GM21381 (cell line): ENCODE results near the gene ZNF423.
"Not testable (repeated sequence)": the region's sequence is repeated elsewhere in the genome, so short reads cannot be mapped to it uniquely, and the experiment has no call there.

Source experiments
- ATAC-seq: cut with Tn5 transposase; IDR thresholded peaks from one replicate; pipeline ENCODE4 v1.9.1; 2021; ENCODE audit warnings: mild to moderate bottlenecking, moderate library complexity; ENCODE audit not compliant: unreplicated experiment

Gene ZNF423

DNA sequence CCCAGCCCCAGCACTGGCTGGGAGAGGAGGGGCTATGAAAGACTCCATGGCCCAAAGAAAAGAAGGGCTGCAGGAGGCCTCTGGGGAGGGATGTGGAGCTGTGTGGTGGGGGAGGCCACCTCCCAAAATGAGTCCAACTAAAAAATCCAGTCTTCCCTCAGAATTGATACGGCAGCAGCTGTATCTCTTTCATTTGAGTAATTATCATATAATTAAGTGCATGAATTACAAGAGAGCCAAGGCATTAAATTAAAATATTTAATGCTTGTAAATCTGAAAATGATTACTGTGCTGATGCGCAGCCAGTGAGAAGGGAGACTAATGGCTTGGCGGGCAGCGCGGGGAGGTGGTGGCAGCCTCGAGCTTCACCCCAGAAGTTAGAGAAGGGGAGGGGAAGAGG is 289.5 kb downstream of the ZNF423 start:
- ATAC-seq, result no peak

DNA sequence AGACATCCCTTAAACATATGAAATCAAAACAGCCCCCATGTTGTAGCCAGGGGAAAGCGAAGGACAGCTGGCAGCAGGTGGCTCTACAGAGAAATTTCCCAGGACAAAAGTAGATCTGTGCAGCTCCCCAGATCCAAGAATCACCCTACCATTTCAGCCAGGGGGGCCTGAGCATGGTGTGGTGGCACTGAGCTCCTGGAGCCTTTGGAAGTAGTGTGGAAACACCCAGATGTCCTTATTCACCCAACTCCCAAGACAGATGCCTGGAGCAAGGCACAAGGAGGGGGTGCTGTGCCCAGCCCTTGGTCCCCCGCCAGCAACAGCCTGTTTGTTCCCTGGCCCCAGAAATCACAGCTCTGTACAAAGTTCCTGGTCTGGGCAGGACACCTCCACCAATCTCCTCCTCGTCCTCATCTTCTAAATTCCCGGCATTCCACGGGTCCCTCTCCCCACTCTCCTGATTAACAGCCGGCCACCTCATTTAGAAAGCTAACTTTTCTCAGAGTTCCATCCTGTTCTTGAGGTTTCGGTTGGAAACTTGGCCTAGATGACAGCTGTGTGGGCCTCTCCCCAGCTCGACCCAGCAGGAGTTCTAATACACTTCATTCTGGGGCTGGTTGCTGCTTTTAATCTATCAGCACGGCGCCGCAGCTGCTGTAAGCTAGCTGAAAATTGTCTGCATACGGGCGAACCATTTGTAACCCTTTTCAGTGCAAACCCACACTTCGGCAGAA is 291.2 kb downstream of the ZNF423 start:
- no peak for ATAC-seq

DNA sequence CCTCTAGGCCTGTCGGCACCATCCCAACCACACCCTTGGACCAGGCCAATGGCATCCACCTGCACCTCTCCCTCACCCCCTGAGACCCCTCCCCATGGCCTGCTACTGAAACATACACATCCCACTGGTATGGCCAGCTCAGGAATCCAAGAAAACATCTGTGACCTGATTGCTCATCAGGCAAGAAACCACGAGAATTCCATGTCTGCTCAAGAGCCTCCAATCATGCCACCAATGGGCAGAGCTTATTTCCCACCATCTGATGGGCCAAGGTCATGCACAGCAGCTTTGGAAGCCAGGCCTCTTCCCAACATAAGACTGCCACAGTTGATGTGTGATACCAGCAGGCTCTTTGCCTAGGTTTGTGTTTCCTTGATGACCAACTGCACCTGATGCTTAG is 292.2 kb downstream of the ZNF423 start:
- ATAC-seq, result no peak

DNA sequence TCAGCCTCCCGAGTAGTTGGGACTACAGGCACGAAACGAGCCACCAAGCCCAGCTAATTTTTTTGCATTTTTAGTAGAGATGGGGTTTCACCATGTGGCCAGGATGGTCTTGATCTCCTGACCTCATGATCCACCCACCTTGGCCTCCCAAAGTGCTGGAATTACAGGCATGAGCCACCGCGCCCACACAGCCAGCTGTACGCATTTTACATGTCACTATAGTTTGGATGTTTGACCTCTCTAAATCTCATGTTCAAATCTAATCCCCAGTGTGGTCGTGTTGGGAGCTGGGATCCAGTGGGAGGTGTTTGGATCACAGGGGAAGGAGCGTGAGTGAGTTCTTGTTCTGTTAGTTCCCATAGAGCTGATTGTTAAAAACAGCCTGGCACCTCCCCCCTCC is 293.0 kb downstream of the ZNF423 start:
- not testable (repeated sequence) for ATAC-seq

DNA sequence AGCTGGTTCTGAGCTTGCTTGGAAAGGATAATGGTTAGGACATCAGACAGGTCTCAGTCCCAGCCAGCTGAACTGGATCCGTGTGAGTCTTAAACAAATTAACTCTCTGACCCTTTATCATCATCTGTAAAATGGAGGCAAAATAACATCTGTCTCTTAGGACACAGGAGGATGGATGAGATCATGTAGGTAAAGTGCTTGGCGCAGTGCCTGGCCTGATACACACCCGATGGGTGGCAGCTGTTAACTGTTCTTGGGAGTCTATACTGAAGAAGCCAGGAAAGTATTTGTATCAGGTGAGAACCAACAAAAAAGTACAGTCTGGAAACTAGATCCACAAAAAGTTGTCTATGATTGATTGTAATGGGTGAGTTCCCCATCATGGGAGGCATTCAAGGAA is 293.7 kb downstream of the ZNF423 start:
- no peak for ATAC-seq

DNA sequence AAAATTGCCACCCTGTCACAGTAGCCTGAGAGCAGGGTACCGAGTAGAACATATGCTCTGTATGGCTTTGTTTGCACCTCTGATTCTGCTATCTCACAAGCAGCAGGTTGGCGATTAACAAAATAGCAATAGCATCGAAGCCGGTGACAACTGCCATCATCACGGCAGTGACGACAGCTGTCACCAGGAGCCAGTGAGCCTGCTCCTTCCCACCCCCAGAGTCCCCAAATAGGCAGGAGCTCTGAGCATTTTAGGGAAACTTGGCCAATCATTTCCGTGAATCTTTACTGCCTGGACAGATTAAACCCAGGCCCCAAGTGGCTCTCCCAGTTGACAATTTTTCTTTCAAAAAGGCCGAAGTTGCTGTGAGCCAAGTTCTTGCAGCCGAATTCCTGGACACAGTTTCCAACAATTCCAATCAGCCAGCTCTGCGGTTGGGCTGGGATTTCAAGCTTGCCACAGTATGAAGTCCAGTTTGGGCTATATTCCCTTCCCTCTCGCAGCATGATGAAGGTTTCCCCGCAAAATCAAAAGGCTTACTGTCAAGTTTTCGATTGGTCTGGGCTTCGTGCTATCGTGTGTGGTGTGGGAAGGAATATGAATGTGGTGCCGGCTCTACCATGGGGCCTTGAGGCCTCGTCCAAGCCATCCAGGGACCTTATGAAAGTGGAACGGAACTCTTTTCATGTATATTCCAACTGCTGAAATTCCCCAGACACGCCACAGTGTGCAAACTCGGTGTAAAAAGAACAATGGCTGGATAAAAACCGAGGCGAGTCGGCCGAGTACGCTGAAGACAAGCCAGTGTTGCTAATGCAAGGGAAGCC is 295.7 kb downstream of the ZNF423 start:
- ATAC-seq, result no peak

DNA sequence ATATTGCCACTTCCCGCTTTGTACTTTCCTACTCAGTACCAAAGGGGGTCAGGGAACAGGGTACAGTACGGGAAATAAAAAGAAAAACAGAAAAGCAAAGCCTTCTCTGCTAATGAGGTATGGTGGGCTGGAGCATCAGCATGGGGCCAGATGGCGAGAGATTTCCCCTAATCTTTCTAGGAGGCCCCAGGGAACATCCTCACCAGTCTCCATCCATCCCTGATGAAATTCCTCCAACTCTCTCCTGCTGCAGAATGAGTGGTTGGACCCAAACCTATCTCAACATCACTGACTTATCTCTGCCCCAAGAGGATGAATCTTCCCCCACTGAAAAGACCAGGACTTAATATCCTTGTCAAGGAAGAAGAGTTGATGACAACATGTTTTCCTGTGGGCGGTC is 296.7 kb downstream of the ZNF423 start:
- ATAC-seq, result no peak

DNA sequence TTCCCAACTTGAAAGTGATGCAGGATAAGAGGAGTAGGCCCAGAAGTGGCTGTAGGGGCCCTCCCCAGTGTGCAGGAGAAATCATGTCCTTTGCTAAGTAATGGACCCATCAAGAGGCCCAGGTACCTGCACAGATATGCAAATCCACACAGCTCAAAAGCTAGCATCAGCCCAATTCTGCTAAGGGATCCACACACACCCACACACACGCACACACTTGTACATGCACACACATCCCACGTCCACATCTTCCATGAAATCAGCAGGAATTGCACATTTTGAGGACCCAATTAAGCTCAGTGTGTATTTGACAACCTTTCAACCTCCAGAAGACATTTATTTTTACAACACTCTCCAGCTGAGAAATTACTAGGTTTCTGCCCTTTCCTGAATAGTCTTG is 297.5 kb downstream of the ZNF423 start:
- no peak for ATAC-seq

DNA sequence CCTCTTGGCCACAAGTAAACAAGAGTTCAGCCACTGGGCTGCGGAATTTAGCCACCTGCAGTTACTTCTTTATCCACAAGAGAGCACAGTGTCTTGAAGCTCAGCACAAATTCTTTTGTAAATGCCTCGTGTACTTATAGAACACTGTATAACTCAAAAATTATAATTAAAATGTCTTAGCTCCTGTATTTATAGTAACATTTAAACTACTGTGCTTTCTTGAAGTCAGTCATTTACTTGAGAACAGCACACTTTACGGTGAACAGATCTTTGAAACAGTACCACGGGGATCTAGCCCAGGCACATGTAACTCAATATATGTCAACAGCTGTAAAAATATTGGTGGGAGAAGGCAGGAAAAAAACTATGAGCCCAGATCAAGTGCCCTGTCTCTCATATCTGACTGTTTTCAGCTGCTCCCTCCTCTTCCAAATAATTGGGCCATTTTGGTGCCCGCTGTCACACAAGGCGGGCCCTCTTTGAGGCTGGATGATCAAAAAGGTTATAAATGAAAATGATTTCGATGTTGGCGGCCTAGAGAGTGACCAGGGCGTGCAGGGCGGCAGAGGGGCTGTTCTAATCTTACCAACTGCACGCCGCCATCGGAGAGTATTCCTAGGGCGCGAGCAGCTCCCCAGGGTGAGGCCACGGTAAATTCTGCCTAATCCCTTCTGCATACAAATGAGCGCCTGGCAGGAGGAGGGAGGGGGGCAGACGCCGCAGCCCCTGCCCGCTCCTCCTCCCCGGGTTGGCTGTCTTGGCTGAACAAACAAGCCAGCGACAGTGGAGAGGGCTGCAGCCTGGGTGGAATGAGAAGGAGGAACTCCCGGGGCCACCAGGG is 299.1 kb downstream of the ZNF423 start:
- ATAC-seq, result no peak

DNA sequence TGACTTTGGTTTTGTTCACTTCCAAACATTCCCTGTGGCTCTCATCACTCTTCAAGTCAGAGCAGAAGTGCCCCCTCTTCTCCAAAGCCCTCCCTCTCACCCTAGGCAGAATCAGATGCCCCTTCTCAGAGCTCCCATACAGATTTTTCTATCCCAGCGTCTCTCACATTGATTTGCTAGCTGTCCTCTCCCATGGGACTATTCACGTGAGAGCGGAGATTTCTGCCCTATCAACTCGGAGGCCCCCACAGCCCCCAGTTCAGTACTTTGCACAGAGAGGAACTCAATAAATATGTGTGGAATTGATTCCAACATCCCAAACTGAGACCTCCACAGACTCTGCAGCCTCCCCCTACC is 299.7 kb downstream of the ZNF423 start:
- no peak for ATAC-seq

DNA sequence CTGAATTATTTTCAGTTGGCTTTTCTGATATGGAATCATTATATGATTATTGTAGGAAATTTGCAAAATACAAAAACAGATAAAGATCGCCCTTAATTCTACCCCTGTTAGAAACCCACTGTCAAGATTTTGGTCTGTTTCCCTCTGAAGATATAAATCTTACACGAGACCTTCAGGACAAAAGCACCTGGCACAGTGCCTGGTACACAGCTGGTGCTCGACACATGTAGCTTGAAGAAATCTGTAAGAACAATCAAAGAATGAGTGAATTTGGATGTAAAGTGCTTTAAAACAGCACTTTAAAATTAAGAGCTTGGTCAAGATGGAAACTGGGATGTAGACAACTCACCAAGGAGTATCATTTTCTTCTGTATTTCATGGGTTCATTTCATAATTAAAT is 301.2 kb downstream of the ZNF423 start:
- ATAC-seq, result no peak

DNA sequence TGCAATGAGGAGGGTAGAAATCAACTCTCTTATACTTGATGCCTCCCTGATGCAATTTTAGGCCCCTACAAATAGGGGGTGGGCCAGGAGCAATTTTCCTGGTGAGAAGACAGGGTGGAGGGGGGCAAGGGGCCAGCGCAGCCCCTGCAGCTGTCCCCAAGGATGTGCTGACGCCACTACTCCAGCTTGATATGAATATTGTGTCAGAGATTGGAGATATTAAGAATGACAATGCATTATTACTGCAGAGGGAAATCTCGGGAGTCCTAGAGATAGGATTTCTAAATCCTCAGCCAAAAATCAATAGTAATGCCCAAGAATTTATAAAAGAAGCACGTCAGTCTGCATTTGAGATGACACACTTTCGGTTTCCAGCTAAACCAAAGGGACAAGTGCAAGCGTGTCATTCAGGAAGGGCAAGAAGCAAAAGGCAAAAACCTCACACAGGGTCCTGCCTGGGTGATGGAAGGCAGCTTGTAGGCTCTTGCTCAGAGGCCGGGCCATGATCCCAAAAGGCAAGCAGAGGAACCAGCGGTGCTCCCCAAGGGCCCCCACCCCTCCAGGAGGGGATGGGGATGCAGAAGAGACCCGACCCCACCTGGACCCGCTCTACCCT is 303.5 kb downstream of the ZNF423 start:
- ATAC-seq, result no peak

DNA sequence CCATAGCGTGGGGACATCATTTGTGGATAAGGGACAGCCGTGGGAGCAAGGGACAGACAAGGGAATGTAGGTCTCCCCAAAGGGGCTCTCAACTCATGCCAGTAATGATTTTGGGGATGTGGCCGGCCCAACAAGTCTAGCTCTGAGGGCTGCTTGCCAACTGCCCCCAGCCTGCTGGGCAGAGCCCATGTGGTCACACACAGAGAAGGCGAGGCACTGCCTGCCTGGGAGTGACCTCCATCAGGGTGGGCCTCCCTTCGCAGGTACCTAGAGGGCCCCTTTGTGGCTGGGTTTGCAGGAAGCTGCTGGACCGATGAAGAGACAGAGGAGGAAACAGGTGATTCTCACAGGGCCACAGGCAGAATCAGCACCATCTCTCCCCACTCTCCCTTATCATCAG is 305.2 kb downstream of the ZNF423 start:
- no peak for ATAC-seq

DNA sequence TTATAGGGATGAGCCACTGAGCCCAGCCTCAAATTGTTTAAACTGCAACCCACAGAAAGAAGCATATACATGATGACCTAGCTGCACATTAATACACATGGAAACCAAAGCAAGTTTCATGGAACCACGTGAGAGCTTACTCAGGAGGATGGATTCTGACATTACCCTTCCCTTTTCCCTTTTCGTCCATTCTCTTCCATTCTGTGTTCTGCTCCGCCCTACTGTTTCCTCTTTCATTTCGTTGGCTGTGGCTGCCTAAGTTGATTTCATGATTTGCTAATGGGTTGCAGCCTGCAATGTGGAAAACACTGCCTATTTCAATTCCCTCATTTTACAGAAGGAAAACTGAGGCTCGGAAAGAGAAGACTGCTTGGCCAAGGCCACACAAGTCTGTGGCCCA is 305.8 kb downstream of the ZNF423 start:
- ATAC-seq, result no peak

DNA sequence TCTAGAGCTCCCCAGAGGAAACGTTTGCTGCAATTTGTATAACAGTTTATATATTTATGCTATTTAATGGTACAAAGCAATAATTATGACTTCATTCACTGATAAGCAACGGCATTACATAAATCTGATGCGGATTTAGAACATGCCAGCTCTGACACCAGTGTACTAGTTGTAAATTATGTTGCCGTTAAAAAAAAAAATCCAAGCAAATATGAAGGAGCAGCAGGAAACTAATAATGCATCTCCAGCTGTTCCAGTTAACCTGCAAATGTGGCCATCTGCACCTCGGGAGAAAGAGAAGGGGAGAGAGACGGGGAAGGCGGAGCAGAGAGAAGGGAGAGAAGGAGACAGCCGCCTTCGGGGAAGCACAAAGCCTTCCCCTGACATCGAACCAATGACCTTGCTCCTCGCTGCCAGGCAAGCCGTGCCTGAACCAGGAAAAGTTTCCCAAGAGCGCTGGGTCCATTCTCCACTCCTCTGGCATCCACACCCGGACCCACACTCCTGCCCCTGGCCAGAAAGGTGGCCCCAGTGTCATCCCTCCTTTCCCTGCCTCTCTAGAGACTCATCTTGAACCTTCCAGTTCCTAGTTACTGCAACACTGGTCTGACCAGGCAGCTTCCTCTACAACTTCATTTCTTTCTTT is 307.5 kb downstream of the ZNF423 start:
- no peak for ATAC-seq

DNA sequence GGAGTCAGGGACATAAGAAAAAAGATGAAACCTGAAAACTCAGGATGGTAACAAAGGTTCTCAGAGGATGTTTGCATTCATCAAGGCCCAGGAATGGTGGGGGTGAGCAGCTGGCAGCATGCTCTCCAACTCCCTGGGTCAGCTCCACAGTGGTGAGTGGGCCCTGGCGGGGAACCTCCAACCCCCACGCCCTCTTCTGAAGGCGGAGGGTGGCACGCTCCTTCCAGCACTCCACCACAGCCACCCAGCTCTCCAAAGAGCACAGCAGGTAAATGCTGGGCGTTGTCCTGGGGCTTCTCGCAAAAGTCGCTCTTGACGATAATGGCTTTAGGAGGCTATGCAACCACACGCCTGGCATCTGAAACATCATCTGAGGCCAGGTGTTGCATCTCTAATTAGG is 308.5 kb downstream of the ZNF423 start:
- ATAC-seq, result no peak

DNA sequence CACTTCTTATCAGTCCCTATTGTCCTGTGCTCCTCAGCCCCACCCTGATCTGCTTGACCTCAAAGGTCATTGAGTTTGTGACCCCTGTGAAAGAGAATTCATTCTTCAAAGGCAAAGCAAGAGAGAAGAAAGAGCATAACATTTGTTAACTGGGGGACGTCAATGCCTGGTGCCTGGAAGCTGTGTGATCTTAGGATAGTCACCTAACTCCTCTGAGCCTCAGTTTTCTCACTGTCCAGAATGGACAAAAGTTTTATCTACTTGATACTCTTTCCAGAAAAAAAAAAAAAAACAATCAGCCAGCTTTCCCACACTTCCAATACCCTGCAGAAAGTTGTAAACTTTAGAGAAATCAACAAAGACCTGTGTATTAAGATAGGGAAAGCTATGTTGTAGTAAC is 309.2 kb downstream of the ZNF423 start:
- ATAC-seq, result no peak

DNA sequence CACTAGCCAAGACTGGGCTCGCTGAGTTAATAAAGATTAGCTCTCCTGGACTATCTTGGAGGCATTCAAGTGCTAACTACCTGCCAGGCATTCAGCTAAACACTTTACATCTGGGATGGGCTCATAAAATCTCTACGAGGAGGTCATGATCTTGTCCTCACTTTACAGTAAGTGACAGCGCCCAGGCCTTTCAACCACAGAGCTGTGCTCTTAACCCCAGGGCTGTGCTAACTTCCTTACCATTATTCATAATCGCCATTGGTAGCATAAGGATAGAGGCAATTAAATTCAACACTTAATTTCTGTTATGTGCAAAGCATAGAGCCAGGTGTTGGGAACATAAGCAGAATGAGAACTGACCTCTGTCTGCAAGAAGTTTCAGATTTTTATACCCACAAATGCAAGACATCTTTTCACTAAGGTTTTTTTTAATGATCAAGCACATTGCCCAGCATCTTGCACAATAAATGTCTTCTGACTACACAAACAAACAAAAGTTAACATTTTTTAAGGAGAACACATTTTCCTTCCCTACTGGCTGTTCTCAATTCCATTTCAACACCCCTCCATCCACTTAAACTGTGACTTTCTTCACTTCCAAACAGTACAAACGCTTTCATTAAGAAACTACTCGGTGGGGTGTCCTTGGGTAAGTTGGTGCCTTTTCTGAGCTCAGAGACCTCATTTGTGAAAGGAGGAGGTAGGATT is 310.0 kb downstream of the ZNF423 start:
- ATAC-seq, result no peak

DNA sequence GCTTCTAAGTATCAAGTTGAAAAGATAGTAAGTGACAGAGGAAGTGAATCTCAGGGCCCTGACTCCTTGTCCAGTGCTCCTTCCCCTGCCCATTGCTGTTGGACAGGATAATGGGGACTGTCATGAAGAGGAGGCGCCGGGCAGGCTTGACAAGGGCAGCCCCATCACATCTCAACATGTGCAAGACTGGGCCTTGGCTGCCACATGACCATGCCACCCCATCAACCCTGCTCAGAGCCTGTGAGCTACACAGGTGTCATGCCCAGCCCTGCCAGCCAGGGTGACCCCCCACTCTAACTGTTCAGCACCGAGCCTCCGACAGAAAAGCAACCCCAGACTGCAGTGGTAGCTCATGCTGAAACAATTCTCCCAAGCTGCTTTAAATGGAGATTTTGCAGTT is 310.7 kb downstream of the ZNF423 start:
- no peak for ATAC-seq

DNA sequence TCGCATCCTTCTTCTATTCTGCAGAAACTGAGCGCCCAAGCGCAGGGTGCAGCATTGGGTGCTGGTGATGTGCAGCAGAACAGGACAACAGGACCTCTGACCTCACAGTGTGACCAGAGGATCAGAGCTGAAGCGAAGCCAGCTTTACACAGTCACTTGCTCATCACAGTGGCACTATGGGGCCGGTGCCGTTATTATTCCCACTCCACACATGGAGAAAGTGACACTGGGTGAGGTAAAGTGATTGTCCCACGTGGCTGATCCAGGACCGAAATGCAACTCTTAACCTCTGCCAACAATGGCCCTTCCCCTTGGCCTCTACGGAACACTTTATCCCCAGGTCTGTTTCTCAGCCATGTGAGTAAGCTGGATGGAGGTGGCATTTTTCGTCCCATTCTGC is 311.1 kb downstream of the ZNF423 start:
- ATAC-seq, result no peak
